Small intestine (tissue), 7 donors: ENCODE data around the gene KTN1. TPM values are rescaled to one million over a fixed set of nuclear protein-coding genes. Genes with fewer than 3 reads are reported as not detected.

Experiments
- DNase-seq, 2 donors: peaks; one replicate each; pipeline versions ENCODE4 v3.0.0 to v3.0.0-alpha.2; 2013
- FAIRE-seq: peaks from 2 replicates; lab custom pipeline; 2012; peaks lifted over from hg19 to GRCh38; lab: Jason Lieb, UNC
- H3K27ac ChIP-seq, 3 donors: one replicate each; pipeline ENCODE4 v1.5.1; 2013; ENCODE audit warnings: low read length in 2 of 3, mild to moderate bottlenecking in 2 of 3, control low read depth in 1 of 3, inconsistent platforms in 1 of 3, low read depth in 1 of 3, moderate library complexity in 1 of 3
- H3K27me3 ChIP-seq, 3 donors: one replicate each; pipeline ENCODE4 v1.6.1; 2013; ENCODE audit warnings: low read length in 3 of 3, inconsistent platforms in 1 of 3; ENCODE audit not compliant: control insufficient read depth in 3 of 3, insufficient read depth in 3 of 3
- H3K36me3 ChIP-seq, 3 donors: one replicate each; pipeline ENCODE4 v1.6.1; 2013; ENCODE audit warnings: low read length in 3 of 3, inconsistent platforms in 1 of 3, low read depth in 1 of 3, mild to moderate bottlenecking in 1 of 3, moderate library complexity in 1 of 3; ENCODE audit not compliant: control insufficient read depth in 3 of 3, insufficient read depth in 2 of 3
- H3K4me1 ChIP-seq, 3 donors: one replicate each; pipeline ENCODE4 v1.6.1; 2013; ENCODE audit warnings: low read length in 2 of 3, inconsistent platforms in 1 of 3, low read depth in 1 of 3, mild to moderate bottlenecking in 1 of 3, moderate library complexity in 1 of 3; ENCODE audit not compliant: control insufficient read depth in 3 of 3, insufficient read depth in 2 of 3
- H3K4me3 ChIP-seq, 3 donors: one replicate each; pipeline ENCODE4 v1.5.1; 2013; ENCODE audit warnings: low read length in 3 of 3, control low read depth in 1 of 3, inconsistent platforms in 1 of 3, low read depth in 1 of 3, mild to moderate bottlenecking in 1 of 3, moderate library complexity in 1 of 3
- H3K9me3 ChIP-seq, 2 donors: one replicate each; pipeline ENCODE4 v1.6.1; 2013; ENCODE audit warnings: low read depth in 1 of 2, low read length in 1 of 2; ENCODE audit not compliant: control insufficient read depth in 2 of 2, insufficient read depth in 1 of 2
- WGBS, 3 donors: extraction: QIAGEN DNeasy Blood & Tissue Kit; methylation state at CpG; one replicate each; pipeline ENCODE4 v1.1.7; 2013; 5-methylcytosine and 5-hydroxymethylcytosine counted together
- polyA plus RNA-seq, 4 donors: library from polyadenylated mRNA; stranded (reverse) in 3 of 4; unstranded in 1 of 4; fragments of 200-250 nt in 3 of 4; fragments of 120-200 nt in 1 of 4; gene quantifications; one replicate each; pipeline versions ENCODE4 v1.2.1 to v1.2.3, GENCODE V29; 2013
- donor health status: healthy with polysubstance abuse.
- donor health status: control.
- donor health status: control.
- donor health status: Bipolar disorder and iron deficiency.
- donor health status: healthy.

The KTN1 gene
- polyA plus RNA-seq, 4 donors, result 42.9 to 103 (median 67.8) TPM

GRCh38 chr14:55537782-55538181, 42.2 kb upstream of the KTN1 start:
- FAIRE-seq (no peak), DNase-seq (no peak)
- H3K27ac ChIP-seq, result no peak overlapping the region
- no peaks in the 10 kb centered on the region for H3K9me3 ChIP-seq
- H3K4me3 ChIP-seq, result no peak overlapping the region
- no peaks in the 10 kb centered on the region for H3K36me3 ChIP-seq
- H3K27me3 ChIP-seq, result no peaks in the 10 kb centered on the region
- peaks cover 0 to 1% (median 0%) of the 10 kb centered on the region in 3 donors for H3K4me1 ChIP-seq

GRCh38 chr14:55539975-55540374, 40.0 kb upstream of the KTN1 start:
- DNase-seq (no peak), FAIRE-seq (no peak)
- H3K9me3 ChIP-seq, result no peaks in the 10 kb centered on the region
- H3K4me1 ChIP-seq, result peaks cover 0 to 1% (median 0%) of the 10 kb centered on the region in 3 donors
- no peak overlapping the region for H3K27ac ChIP-seq
- WGBS, 3 donors, result 71 to 85% (median 84%) methylated on average over 2 of the region's 2 CpGs
- H3K4me3 ChIP-seq, result no peak overlapping the region
- H3K27me3 ChIP-seq, result no peaks in the 10 kb centered on the region
- no peaks in the 10 kb centered on the region for H3K36me3 ChIP-seq

- H3K27me3 ChIP-seq, result no peaks in the 10 kb centered on the region
- WGBS, 3 donors, result 62 to 83% (median 64%) methylated on average over 5 of the region's 5 CpGs
- no peak for FAIRE-seq
- no peaks in the 10 kb centered on the region for H3K9me3 ChIP-seq
- no peaks in the 10 kb centered on the region for H3K36me3 ChIP-seq
- peaks cover 0 to 1% (median 0%) of the 10 kb centered on the region in 3 donors for H3K4me1 ChIP-seq
- DNase-seq, result peak in 1 of 2 donors; percentile 55
- no peak overlapping the region for H3K4me3 ChIP-seq
- no peak overlapping the region for H3K27ac ChIP-seq
Observed at GRCh38 chr14:55540847-55541773, 38.9 kb upstream of the KTN1 start.

GRCh38 chr14:55545779-55546178, 34.2 kb upstream of the KTN1 start:
- Histone ChIP-seq H3K9me3 (no peaks in the 10 kb centered on the region), H3K4me1 (no peaks in the 10 kb centered on the region), H3K27ac (no peak overlapping the region), H3K27me3 (no peaks in the 10 kb centered on the region), H3K36me3 (no peaks in the 10 kb centered on the region), H3K4me3 (no peak overlapping the region)
- no peak for DNase-seq
- no peak for FAIRE-seq
- WGBS, 3 donors, result 44 to 74% (median 58%) methylated on average over 1 of the region's 1 CpG

GRCh38 chr14:55546212-55546874, 33.7 kb upstream of the KTN1 start:
- no peaks in the 10 kb centered on the region for H3K27me3 ChIP-seq
- H3K4me3 ChIP-seq, result no peak overlapping the region
- H3K36me3 ChIP-seq, result no peaks in the 10 kb centered on the region
- no peaks in the 10 kb centered on the region for H3K9me3 ChIP-seq
- WGBS, 3 donors, result 94% methylated on average over 3 of the region's 3 CpGs
- no peaks in the 10 kb centered on the region for H3K4me1 ChIP-seq
- FAIRE-seq, result no peak
- no peak overlapping the region for H3K27ac ChIP-seq
- no peak for DNase-seq

- no peak overlapping the region for H3K27ac ChIP-seq
- no peaks in the 10 kb centered on the region for H3K27me3 ChIP-seq
- 85 to 90% (median 87%) methylated on average over 3 of the region's 3 CpGs for WGBS, 3 donors
- H3K36me3 ChIP-seq, result no peaks in the 10 kb centered on the region
- FAIRE-seq (no peak), DNase-seq (no peak)
- no peaks in the 10 kb centered on the region for H3K4me1 ChIP-seq
- H3K9me3 ChIP-seq, result no peaks in the 10 kb centered on the region
- H3K4me3 ChIP-seq, result no peak overlapping the region
Observed at GRCh38 chr14:55547650-55548315, 32.2 kb upstream of the KTN1 start.

- no peak for FAIRE-seq
- 82 to 87% (median 86%) methylated on average over 2 of the region's 2 CpGs for WGBS, 3 donors
Observed at GRCh38 chr14:55553791-55554190, 26.2 kb upstream of the KTN1 start.

GRCh38 chr14:55556929-55557623, 22.9 kb upstream of the KTN1 start:
- FAIRE-seq, result no peak

More at GRCh38 chr14:55553791-55554190, 26.2 kb upstream of the KTN1 start:
- Histone ChIP-seq H3K4me3 (no peak overlapping the region), H3K27me3 (no peaks in the 10 kb centered on the region), H3K36me3 (no peaks in the 10 kb centered on the region), H3K27ac (no peak overlapping the region), H3K4me1 (no peaks in the 10 kb centered on the region), H3K9me3 (no peaks in the 10 kb centered on the region)
- DNase-seq, result no peak

More at GRCh38 chr14:55556929-55557623, 22.9 kb upstream of the KTN1 start:
- Histone ChIP-seq H3K27ac (no peak overlapping the region), H3K27me3 (no peaks in the 10 kb centered on the region), H3K36me3 (no peaks in the 10 kb centered on the region), H3K4me1 (no peaks in the 10 kb centered on the region), H3K9me3 (no peaks in the 10 kb centered on the region), H3K4me3 (no peak overlapping the region)
- peak in 1 of 2 donors; percentile 53 for DNase-seq
- 31 to 64% (median 57%) methylated on average over 3 of the region's 3 CpGs for WGBS, 3 donors
